GM19467 (cell line): Measurements from ENCODE around the gene BTN2A1.
"Not testable (repeated sequence)": the region's sequence is repeated elsewhere in the genome, so short reads cannot be mapped to it uniquely, and the experiment has no call there.

Experiments
- ATAC-seq: cut with Tn5 transposase; IDR thresholded peaks from one replicate; pipeline ENCODE4 v1.9.1; 2021; ENCODE audit warnings: mild to moderate bottlenecking, moderate library complexity; ENCODE audit not compliant: unreplicated experiment

The BTN2A1 gene

DNA sequence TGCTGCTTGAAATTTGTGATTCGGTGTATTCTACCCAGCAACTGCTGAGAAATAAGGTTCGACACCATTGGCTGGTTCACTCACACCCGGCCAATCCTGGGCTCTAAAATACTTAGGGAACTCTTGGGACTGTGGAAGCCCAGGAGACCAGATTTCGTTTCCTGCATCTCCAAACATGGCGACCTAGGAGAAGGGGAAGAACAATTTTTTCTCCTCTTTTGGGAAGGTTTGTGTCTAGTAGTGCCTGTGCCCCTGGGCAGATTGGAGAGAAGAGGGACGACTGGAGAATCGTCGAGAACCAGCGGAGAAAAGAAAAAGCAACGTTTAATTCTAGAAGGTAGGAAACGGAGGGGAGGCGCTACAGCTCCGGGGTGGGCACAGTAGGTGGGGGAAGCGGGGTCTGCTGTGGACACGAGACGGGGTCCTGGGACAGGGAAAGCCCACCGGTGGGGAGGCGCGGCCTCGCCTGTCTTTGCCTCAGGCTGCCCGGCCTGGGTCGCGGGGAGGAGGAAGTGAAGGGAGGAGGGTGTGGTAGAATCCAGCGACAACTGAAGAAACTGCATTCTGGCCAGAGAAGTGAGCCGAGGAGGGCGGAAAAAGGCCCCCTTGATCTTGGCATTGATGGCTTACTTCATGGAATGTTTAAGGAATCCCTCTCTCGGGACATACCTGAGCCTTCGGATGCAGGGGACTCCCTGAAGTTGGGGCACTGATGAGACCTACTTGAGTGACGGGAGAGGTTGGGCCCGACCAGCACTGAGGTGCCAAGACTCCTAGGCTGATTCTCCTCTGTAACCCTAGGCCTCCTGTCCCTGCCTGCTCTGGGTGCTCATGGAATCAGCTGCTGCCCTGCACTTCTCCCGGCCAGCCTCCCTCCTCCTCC, at the start of gene BTN2A1:
Gene BTN2A1 (plus strand): TSS at position 150 of the 883 bp plus-strand sequence. CDS start 682 bp downstream, at position 832.
- ATAC-seq: peak; percentile 90

DNA sequence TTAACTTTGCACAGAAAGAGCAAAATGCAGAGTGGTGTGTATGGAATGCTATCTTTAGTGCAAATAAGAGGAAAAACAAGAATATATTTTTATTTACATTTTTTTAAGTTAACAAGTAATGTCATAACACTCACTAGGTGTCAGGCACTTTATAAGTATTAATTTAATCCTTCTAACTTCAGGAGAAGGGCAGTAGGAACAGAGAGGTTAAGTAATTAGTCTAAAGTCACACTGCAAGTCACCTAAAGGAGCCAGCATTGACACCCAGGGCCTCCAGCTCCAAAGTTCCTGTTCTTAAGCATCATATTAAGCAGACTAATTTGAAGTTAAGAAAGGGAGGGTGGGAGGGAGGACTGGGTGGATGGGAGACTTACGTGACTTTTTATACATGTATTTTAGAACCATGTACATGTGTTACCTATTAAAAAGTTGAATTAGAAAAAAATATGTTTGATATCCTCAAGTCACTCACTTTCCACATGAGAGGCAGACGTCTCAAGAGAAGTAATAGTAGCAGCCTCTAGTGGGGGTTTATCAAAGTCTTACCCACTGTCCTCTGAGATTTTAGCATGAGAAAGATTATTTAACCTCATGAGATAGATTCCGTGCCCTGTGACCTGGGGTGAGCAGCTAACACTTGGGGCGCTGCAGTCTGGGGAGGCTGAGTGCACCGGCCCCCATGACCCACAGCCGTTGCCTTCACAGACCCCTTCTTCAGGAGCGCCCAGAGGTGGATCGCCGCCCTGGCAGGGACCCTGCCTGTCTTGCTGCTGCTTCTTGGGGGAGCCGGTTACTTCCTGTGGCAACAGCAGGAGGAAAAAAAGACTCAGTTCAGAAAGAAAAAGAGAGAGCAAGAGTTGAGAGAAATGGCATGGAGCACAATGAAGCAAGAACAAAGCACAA, 48.7 kb upstream of the BTN2A1 start:
- ATAC-seq: no peak

DNA sequence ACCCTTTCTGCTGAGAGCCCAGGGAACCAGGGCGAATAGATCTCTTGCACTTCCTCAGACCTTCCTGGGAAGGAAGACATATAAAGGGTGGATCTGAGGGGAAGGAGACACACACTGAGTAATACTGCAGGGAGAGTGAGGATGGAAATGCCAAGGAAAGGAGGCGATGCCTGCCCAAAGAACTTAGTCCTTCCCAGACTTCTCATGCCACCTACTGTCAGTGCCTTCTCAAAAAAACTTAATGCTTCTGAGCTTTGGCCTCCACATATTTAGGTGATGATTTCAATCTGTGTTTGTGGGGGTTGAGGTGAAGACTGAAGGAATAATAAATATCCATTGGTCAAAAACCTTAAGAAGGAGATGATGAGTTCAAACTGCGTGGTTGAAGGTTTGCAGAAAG, 46.0 kb upstream of the BTN2A1 start:
- ATAC-seq: no peak

DNA sequence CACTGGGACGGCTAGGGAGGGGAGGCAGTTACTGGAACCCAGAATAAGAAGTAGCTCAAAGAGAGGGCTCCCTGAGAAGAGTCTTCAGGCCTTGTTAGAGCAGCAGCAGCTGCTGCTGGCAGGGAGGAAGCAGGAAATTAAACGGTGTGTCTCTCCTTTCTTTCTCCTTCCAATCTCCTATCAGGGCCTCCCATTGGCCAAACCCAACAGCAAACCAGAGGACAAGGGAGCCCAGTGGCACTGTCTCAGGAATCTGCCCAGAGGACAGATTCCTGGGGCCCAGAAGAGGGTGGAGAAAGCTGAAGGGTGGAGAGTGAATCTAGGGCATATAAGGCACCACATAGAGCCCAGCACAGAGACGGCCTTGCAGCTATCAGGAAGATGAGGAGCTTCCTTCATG, 45.5 kb upstream of the BTN2A1 start:
- no peak for ATAC-seq

DNA sequence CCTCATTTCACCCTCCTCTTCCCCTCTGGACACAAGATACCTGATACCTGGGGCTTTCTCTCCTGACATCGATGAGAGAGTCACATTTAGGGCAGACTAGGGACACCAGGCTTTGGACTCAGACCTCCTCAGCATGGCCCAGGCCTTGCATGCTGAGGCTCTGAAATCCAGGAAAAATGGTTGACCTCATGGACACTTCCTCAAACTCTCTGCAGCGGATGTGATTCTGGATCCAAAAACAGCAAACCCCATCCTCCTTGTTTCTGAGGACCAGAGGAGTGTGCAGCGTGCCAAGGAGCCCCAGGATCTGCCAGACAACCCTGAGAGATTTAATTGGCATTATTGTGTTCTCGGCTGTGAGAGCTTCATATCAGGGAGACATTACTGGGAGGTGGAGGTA, 44.8 kb upstream of the BTN2A1 start:
- no peak for ATAC-seq

DNA sequence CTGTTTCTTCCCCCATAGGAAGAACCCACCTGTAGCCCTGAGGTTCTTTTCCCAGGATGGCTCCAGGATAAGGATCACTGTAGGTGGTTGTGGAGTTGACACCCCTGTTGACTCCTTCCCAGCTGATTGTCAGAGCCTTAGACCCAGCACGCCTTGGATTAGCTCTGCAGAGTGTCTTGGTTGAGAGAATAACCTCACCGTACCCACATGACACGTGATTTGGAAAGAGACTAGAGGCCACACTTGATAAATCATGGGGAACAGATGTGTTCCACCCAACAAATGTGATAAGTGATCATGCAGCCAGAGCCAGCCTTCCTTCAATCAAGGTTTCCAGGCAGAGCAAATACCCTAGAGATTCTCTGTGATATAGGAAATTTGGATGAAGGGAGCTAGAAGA, 43.5 kb upstream of the BTN2A1 start:
- no peak for ATAC-seq

DNA sequence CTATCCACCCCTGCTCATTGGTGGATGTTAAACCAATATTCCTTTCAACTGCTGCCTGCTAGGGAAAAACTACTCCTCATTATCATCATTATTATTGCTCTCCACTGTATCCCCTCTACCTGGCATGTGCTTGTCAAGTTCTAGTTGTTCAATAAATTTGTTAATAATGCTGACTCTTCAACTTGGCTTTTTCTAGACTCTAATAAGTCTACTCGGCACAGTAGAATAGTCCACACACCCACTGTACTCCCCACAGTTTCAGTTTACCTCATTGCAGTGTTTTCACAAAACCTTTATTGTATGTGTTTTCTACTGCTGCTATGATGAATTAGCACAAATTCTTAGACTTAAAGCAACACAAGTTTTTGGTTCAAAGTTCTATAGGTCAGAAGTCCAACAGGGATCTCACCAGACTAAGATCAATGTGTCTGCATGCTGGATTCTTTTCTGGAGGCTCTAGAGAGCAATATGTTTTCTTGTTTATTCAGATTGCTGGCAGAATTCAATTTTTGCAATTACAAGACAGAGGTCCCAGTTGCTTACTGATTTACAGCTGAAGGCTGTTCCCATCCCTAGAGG, 42.6 kb upstream of the BTN2A1 start:
- ATAC-seq: no peak

DNA sequence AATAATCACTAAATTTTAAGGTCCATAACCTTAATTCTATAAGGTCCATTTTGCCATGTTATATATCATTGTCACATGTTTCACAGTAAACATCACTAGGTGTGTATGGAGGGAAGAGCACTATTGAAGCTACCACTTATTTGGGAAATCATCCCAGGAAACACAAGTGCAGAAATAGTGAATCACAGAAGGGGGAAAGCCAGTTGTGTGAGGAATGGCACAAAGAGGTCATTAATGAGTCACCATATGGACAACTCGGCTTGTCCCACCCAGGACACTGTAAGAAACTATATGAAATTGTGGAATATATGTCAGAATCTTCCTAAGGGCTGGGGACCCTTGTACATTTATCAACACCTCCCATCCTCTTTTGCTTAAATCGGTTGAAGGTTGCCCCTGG, 42.0 kb upstream of the BTN2A1 start:
- ATAC-seq: no peak

DNA sequence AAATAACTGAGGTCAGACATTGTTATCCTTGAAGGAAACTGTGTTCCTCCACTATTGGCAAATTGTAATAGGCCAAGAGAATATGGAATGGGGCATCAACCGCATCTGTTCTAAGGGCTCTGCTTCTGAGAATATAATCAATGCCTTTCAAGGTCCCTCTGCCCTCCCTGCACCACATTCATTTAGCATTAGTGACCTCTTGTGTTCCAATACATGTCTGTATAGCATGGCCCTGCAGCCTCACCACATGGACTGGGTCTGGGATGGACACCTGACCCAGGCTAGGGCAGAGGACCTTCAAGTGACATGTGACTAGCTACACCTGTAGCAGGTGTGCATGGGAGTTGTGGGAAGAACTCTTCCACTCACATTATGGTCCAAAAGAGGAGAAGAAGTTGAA, 41.5 kb upstream of the BTN2A1 start:
- no peak for ATAC-seq

DNA sequence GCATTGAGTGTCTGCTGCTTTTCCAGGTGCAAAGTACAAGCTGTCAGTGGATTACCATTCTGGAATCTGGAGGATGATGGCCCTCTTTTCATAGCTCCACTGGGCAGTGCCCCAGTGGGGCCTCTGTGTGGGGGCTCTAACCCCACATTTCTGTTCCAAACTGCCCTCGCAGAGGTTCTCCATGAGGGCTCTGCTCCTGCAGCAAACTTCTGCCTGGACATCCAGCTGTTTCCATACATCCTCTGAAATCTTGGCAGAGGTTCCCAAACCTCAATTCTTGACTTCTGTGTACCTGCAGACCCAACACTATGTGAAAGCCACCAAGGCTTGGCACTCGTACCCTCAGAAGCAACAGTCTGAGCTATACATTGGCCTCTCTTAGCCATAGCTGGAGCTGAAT, 39.7 kb upstream of the BTN2A1 start:
- not testable (repeated sequence) for ATAC-seq

DNA sequence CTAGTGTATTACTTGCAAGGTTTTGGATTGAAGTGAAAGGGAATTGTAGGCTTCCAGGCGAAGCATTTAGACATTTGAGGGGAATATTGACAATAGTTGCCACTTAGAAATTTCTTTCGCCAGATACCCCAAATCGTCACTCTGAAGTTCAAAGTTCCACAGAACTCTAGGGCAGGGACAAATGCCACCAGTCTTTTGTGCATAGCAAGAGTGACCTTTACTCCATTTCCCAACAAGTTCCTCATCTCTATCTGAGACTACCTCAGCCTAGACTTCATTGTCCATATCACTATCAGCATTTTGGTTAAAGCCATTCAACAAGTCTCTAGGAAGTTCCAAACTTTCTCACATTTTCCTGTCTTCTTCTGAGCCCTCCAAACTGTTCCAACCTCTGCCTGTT, 39.0 kb upstream of the BTN2A1 start:
- ATAC-seq: not testable (repeated sequence)

DNA sequence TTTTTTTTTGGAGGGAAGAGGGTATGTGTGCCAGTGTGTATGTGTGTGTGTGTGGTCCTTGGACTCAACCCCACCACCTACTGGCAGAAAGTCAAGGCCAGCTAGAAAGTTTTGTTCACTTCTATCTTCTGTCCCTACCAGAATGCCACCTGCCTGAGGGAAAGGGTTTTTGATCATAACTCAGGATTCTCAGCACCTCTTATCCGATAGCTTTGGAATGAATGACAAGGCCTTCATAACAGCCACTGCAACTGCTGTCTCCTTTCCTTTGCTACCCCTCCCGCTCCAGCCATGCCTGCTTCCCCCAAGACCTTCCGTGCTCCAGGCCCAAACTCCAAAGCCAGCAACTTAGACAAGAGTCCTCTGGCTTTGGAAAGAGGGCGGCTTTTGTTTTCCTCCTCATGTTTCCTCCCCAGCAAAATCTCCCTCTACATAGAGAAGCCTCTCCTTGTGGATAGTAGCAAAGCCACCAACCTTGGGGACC, 37.0 kb upstream of the BTN2A1 start:
- ATAC-seq: peak; percentile 24

DNA sequence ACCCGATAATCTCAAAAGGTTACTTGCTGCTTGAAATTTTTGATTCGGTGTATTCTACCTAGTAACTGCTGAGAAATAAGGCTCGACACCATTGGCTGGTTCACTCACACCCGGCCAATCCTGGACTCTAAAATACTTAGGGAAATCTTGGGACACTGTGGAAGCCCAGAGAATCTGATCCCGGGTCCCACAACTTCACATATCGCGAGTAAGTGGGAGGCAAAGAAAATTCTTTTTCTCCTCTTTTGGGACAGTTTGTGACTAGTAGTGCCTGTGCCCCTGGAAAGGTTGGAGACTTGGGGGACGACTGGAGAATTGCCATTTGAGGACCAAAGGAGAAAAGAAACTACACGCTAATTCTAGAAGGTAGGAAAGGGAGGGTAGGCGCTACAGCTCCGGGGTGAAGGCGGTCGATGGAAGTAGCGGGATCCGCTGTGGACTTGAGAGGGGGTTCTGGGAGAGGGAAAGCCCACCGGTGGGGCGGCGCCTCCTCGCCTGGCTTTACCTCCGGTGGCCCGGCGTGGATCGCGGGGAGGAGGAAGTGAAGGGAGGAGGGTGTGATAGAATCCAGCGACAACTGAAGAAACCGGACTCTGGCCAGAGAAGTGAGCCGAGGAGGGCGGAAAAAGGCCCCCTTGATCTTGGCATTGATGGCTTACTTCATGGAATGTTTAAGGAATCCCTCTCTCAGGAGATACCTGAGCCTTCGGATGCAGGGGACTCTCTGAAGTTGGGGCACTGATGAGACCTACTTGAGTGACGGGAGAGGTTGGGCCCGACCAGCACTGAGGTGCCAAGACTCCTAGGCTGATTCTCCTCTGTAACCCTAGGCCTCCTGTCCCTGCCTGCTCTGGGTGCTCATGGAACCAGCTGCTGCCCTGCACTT, 36.3 kb upstream of the BTN2A1 start:
- peak; percentile 81 for ATAC-seq

DNA sequence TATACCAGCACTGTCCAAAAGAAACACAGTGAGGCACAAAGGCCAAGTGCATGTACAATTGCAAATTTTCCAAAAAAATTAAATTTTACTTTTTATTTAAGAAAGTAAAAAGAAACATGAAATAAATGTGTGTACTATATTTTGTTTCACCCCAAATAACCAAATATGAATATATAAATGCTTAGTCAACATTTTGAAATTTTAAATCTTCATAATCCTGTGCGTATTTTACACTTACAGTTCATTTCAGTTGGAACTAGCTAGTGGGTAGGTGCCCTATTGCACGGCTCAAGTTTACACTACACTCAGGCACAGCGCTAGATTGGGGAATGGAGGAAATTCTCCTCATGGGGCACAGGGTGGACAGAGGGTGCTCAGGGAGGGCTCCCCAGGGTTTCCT, 35.4 kb upstream of the BTN2A1 start:
- no peak for ATAC-seq

DNA sequence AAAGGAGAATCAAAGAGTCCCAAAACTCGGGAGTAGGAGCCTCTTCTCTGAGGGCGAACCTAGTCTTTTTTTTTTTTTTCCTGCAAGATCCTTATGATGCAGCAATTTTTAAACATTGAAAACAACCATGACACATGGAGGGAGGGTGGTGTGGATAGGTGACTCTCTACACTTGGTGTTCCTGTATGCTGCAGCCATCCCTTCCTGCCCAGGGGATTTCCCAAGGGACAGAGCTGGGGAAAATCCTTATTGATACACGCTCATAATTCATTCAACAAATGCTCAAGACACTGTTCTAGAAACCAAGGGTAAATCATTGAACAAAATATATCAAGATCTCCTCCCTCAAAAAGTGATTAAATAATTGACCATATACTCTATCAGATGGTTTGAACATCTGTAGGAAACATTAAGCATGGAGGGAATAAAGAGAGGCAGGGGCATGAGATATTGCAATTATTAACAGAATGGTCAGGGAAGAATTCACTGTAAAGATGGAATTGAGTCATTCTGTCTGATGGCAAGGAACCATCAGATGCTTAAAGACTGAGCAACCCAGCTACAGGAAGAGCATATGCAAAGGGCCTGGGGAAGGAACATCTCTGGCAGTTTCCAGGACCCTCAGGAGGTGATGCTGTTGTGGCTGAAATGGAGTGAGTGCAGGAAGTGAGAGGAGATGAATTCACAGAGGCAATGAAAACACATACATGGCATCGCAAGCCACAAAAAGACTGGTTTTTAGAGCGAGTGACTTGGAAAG, 30.9 kb upstream of the BTN2A1 start:
- no peak for ATAC-seq

DNA sequence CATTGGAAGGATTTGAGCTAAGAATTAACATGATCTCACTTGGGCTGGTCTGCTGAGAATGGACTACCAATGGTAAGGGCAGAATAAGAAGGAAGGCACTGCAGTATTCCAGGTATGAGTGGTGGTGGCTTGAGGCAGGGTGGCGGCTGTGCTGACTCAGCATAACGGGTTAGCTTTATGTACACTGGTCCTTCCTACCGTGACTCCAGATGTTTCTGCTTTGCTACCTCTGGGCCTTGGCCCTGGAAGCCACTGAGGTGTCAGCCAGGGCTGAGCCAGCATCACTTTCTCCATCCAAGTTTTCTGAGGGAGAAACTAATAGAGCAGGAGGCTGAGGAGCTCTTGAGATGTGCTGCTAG, 30.3 kb upstream of the BTN2A1 start:
- ATAC-seq: no peak

DNA sequence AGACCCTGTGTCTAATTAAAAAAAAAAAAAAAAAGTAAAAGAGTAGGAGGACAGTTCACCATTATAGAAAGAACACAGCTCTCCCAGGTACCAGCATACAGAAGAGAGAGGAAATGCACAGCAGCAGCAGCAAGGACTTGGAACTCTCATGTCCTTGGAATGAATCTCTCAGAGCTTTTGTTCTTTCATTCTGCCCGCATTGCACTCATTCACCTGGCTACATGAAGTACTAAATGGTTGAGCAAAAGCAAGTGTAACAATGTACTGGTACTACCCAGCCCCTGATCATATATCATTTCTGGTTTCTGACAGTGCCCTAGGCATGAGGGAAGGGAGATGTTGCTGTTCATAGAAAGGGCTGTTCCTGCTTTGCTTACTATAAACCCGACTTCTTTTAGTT, 29.5 kb upstream of the BTN2A1 start:
- no peak for ATAC-seq

DNA sequence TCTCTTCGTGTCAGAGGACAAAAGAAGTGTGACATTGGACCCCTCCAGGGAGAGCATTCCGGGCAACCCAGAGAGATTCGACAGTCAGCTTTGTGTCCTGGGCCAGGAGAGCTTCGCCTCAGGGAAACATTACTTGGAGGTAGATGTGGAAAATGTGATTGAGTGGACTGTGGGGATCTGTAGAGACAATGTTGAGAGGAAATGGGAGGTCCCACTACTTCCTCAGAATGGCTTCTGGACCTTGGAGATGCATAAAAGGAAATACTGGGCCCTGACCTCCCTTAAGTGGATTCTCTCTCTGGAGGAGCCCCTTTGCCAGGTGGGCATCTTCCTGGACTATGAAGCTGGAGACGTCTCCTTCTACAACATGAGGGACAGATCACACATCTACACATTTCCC, 27.0 kb upstream of the BTN2A1 start:
- no peak for ATAC-seq

DNA sequence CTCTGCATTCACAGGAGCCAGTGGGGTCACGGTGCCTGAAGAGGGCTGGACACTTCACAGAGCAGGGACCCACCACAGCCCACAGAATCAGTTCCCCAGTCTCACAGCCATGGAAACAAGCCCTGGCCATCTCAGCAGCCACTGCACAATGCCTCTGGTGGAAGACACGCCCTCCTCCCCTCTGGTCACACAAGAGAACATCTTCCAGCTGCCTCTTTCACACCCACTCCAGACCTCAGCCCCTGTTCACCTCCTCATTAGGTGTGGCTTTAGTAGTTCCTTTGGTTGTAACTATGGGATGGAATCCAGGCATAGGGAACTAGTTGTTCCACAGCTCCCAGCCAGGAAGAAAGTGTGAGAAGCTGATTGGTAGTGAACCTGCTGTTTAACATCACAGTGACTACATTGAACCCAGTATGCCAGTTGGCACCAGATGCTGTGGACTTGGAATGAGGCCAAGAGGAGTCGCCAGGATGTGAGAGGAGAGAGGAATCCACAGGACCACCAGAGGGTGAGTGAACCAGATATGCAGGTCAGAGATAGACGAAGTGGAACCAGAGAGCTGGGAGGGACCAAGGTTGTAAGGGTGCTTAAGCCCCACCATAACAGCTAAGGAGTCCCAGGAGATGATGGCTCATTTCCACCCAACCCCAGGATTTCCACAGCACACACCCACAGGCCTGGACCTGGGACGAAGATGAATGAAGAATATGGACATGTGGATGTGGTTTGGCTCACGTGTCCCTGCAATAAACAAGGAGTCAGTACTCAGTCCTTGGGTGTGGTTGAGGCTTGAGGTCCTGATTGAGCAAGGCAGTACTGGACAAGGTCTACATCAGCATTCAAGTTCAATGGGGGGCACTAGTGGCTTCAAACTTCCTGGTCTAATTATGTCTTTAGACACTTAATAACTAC, 26.2 kb upstream of the BTN2A1 start:
- no peak for ATAC-seq
